GM21529 (cell line): Measurements from ENCODE around the gene MSL3.

ENCODE experiments used
- ATAC-seq: cut with Tn5 transposase; IDR thresholded peaks from one replicate; pipeline ENCODE4 v1.9.1; 2021; ENCODE audit not compliant: unreplicated experiment

The MSL3 gene

GRCh38 chrX:11757719-11758399 is at the start of gene MSL3:
MSL3 (plus strand) TSS chrX:11758237; CDS start chrX:11758264, 27 bp downstream.
- peak; percentile 27 for ATAC-seq

- ATAC-seq, result no peak
These were observed 35.7 kb upstream of the MSL3 start for GRCh38 chrX:11722304-11722703.

GRCh38 chrX:11724122-11725017 is 33.7 kb upstream of the MSL3 start:
- peak; percentile 63 for ATAC-seq

- ATAC-seq, result no peak
These were observed 32.2 kb upstream of the MSL3 start for GRCh38 chrX:11725631-11726442.

- ATAC-seq, result no peak
These were observed 29.5 kb upstream of the MSL3 start for GRCh38 chrX:11728556-11728955.

- ATAC-seq, result peak; percentile 61
These were observed 24.4 kb upstream of the MSL3 start for GRCh38 chrX:11733614-11734013.

GRCh38 chrX:11739776-11740175 is 18.3 kb upstream of the MSL3 start:
- peak; percentile 55 for ATAC-seq

- ATAC-seq, result no peak
These were observed 17.2 kb upstream of the MSL3 start for GRCh38 chrX:11740794-11741193.

GRCh38 chrX:11741574-11741973 is 16.5 kb upstream of the MSL3 start:
- ATAC-seq, result no peak

GRCh38 chrX:11745881-11746280 is 12.2 kb upstream of the MSL3 start:
- no peak for ATAC-seq

- ATAC-seq, result no peak
These were observed 8.0 kb upstream of the MSL3 start for GRCh38 chrX:11750046-11750445.

- no peak for ATAC-seq
These were observed 7.3 kb upstream of the MSL3 start for GRCh38 chrX:11750694-11751093.

- ATAC-seq, result no peak
These were observed 6.8 kb upstream of the MSL3 start for GRCh38 chrX:11751261-11751660.

- ATAC-seq, result no peak
These were observed 4.4 kb upstream of the MSL3 start for GRCh38 chrX:11753668-11754067.

GRCh38 chrX:11754958-11755645 is 2.9 kb upstream of the MSL3 start:
- no peak for ATAC-seq

- no peak for ATAC-seq
These were observed 2.3 kb upstream of the MSL3 start for GRCh38 chrX:11755724-11756123.

- ATAC-seq, result no peak
These were observed 1.4 kb upstream of the MSL3 start for GRCh38 chrX:11756354-11757318.

- no peak for ATAC-seq
These were observed 679 bp upstream of the MSL3 start for GRCh38 chrX:11757397-11757718.

GRCh38 chrX:11758400-11759171 is 549 bp downstream of the MSL3 start:
- ATAC-seq, result peak; percentile 36
